GM18498 (cell line): Measurements from ENCODE around the gene CCDC27.

ENCODE experiments used
- ATAC-seq: cut with Tn5 transposase; IDR thresholded peaks from one replicate; pipeline ENCODE4 v1.9.1; 2021; ENCODE audit warnings: mild to moderate bottlenecking, moderate library complexity; ENCODE audit not compliant: unreplicated experiment

The CCDC27 gene

GRCh38 chr1:3752400-3752945, at the start of gene CCDC27:
Gene CCDC27, plus strand, starts transcription at chr1:3752450. Its CDS starts 32 bp downstream, at chr1:3752482.
- no peak for ATAC-seq

- no peak for ATAC-seq
Measured at GRCh38 chr1:3702528-3702927, 49.7 kb upstream of the CCDC27 start.

- ATAC-seq: no peak
Measured at GRCh38 chr1:3702990-3703728, 49.1 kb upstream of the CCDC27 start.

GRCh38 chr1:3703786-3704371, 48.4 kb upstream of the CCDC27 start:
- ATAC-seq: no peak

GRCh38 chr1:3705341-3705950, 46.8 kb upstream of the CCDC27 start:
- no peak for ATAC-seq

- no peak for ATAC-seq
Measured at GRCh38 chr1:3706651-3707297, 45.5 kb upstream of the CCDC27 start.

GRCh38 chr1:3707298-3707938, 44.8 kb upstream of the CCDC27 start:
- ATAC-seq: no peak

GRCh38 chr1:3707939-3708328, 44.3 kb upstream of the CCDC27 start:
- ATAC-seq: no peak

GRCh38 chr1:3708791-3709190, 43.5 kb upstream of the CCDC27 start:
- no peak for ATAC-seq

GRCh38 chr1:3710251-3710650, 42.0 kb upstream of the CCDC27 start:
- ATAC-seq: no peak

GRCh38 chr1:3711381-3711779, 40.9 kb upstream of the CCDC27 start:
- ATAC-seq: no peak

GRCh38 chr1:3711780-3712451, 40.3 kb upstream of the CCDC27 start:
- ATAC-seq: no peak

- ATAC-seq: no peak
Measured at GRCh38 chr1:3712573-3713535, 39.4 kb upstream of the CCDC27 start.

GRCh38 chr1:3713840-3714239, 38.4 kb upstream of the CCDC27 start:
- ATAC-seq: no peak

GRCh38 chr1:3714284-3714741, 37.9 kb upstream of the CCDC27 start:
- ATAC-seq: no peak

GRCh38 chr1:3714814-3715213, 37.4 kb upstream of the CCDC27 start:
- no peak for ATAC-seq

GRCh38 chr1:3716351-3716750, 35.9 kb upstream of the CCDC27 start:
- no peak for ATAC-seq

- ATAC-seq: no peak
Measured at GRCh38 chr1:3717041-3717714, 35.1 kb upstream of the CCDC27 start.
